ENCODE measurements around the gene NOTCH1.

Gene NOTCH1

GRCh38 chr9:136590821-136591752 lies 45.2 kb upstream of the NOTCH1 start:
- TF ChIP-seq POLR2AphosphoS5 (IDR thresholded peaks at IDR 0.05; ENCODE audit: low read depth, low read length): no peak
- TF ChIP-seq FOXP2 (optimal IDR thresholded peaks at IDR 0.05; ENCODE audit: borderline replicate concordance, extremely low read depth, extremely low read length, insufficient read depth): no peak
- TF ChIP-seq TAF1 (IDR thresholded peaks at IDR 0.05; ENCODE audit: borderline replicate concordance, insufficient read depth, low read length): no peak
- TF ChIP-seq SIN3A (IDR thresholded peaks at IDR 0.05; ENCODE audit: borderline replicate concordance, insufficient read depth, low read length): no peak
- no peak for TF ChIP-seq REST (IDR thresholded peaks at IDR 0.05; ENCODE audit: insufficient read depth in 1 of 2, low read depth in 2 of 2, low read length in 2 of 2)

DNA sequence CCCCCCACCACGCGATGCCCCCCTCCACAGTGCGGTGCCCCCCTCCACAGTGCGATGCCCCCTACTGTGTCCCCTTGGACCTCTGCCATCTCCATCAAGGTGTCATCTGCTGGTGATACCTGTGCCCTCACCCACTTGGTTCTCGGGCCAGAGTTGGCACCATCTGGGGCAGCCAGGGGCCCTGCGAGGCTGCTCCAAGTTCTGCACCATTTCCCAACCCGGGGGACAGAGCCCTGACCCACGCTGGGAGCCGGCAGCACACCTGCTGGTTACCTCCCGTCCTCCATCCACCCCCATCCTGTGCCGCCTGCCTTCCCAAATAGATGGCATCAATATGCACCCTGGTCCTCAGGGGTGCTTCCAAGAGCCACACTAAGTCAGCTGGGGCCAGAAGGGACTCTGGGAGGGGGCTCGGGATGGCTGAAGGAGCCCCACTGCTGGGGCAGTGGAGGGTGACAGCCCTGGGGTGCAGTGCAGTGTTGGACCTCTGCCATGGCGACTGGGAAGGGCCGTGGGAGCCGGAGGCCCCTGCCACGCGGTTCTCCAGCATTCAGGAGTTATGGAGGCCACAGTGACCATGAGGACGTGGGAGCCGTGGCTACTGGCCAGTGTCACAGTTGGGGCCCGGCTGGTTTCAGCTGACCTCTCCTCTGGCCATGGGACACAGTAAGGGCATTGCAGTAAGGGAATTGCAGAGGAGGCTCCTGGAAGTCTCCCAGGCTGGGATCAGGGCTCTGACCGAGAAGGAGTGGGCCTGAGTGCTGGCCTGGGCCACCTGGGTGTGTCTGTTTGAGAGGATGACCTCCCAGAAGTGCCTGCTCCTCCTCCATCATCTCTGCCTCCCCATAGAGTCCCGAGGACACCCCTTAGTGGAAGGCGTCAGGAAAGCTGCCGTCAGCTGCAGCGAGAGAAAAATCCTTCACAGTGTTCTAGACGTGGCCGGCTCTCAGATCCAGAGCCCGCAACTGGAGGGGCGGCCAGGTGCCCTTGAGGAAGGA lies 44.2 kb upstream of the NOTCH1 start:
- TF ChIP-seq TAF1 (IDR thresholded peaks at IDR 0.05; ENCODE audit: borderline replicate concordance, insufficient read depth, low read length): no peak
- TF ChIP-seq FOXP2 (optimal IDR thresholded peaks at IDR 0.05; ENCODE audit: borderline replicate concordance, extremely low read depth, extremely low read length, insufficient read depth): no peak
- TF ChIP-seq REST (IDR thresholded peaks at IDR 0.05; ENCODE audit: insufficient read depth in 1 of 2, low read depth in 2 of 2, low read length in 2 of 2): no peak
- no peak for TF ChIP-seq POLR2AphosphoS5 (IDR thresholded peaks at IDR 0.05; ENCODE audit: low read depth, low read length)
- TF ChIP-seq SIN3A (IDR thresholded peaks at IDR 0.05; ENCODE audit: borderline replicate concordance, insufficient read depth, low read length): no peak

DNA sequence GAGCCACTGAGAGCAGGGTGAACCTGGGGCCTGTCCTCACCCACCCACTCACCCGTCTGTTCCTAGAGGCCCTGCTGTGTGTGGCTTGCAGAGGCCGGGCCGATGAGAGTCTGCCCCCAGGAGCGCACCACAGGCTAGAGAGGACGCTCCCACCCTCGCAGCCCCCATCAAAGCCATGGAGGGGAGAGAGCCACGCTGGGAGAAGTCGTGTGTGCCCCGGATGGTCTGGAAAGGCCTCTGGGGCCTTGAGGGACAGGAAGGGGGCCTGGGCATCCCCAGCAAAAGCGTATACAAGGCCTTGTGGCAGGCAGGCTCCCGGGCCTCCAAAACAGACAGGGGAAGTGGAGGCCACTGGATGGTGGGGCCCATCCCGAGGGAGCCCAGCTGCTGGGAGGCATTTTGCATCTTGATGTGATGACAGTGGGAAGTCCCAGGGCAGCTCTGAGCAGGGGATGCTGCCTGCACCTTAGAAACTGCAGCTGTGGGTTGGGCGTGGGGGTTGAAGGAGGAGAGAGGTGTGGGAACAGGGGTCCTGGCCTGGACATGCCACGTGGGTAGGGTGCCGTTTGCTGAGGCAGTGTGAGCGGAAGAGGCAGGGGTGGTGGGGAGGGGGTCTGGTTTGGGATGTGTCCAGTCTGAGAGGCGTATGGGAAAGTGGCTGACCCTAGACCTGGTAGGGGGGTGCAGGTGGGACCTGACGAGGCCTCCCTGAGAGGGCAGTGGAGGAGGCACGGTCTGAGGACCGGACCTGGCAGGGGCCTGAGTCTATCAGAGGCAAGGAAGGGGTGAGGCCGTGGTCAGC lies 43.0 kb upstream of the NOTCH1 start:
- TF ChIP-seq POLR2AphosphoS5 (IDR thresholded peaks at IDR 0.05; ENCODE audit: low read depth, low read length) (no peak), TAF1 (IDR thresholded peaks at IDR 0.05; ENCODE audit: borderline replicate concordance, insufficient read depth, low read length) (no peak), FOXP2 (optimal IDR thresholded peaks at IDR 0.05; ENCODE audit: borderline replicate concordance, extremely low read depth, extremely low read length, insufficient read depth) (no peak), REST (IDR thresholded peaks at IDR 0.05; ENCODE audit: insufficient read depth in 1 of 2, low read depth in 2 of 2, low read length in 2 of 2) (no peak), SIN3A (IDR thresholded peaks at IDR 0.05; ENCODE audit: borderline replicate concordance, insufficient read depth, low read length) (no peak)

- TF ChIP-seq SIN3A (IDR thresholded peaks at IDR 0.05; ENCODE audit: borderline replicate concordance, insufficient read depth, low read length) (no peak), POLR2AphosphoS5 (IDR thresholded peaks at IDR 0.05; ENCODE audit: low read depth, low read length) (no peak), FOXP2 (optimal IDR thresholded peaks at IDR 0.05; ENCODE audit: borderline replicate concordance, extremely low read depth, extremely low read length, insufficient read depth) (no peak), REST (IDR thresholded peaks at IDR 0.05; ENCODE audit: insufficient read depth in 1 of 2, low read depth in 2 of 2, low read length in 2 of 2) (no peak), TAF1 (IDR thresholded peaks at IDR 0.05; ENCODE audit: borderline replicate concordance, insufficient read depth, low read length) (no peak)
Measured at GRCh38 chr9:136587944-136588662, 42.3 kb upstream of the NOTCH1 start.
